Right ventricle myocardium superior (tissue), 1 donor: ENCODE results near the gene MYO1D. TPM values are rescaled to one million over a fixed set of nuclear protein-coding genes. Genes with fewer than 3 reads are reported as not detected.
"Not testable (repeated sequence)": the region's sequence is repeated elsewhere in the genome, so short reads cannot be mapped to it uniquely, and the experiment has no call there.

Experiments used
- ATAC-seq: fragments of 200-7000 bp; cut with Tn5 transposase; one replicate; pipeline ENCODE4 v1.9.1; 2020; ENCODE audit warnings: mild to moderate bottlenecking; ENCODE audit not compliant: poor library complexity
- DNase-seq: peaks from one replicate; pipeline ENCODE4 v3.0.0-alpha.2; 2020
- intact Hi-C: fragments of 100-400 bp; cut with DNase I; formaldehyde crosslinking; loops from one replicate; pipeline ENCODE4 v1.11.2; 2022
- total RNA-seq: library from RNA; stranded (reverse); fragmentation: NEBNext Ultra II Directional; extraction: Animal tissue kit (Norgen Biotek cat#: 25700); gene quantifications from one replicate; pipeline ENCODE4 v1.2.1, GENCODE V29; 2021
- donor health status: DM: no; HTN: yes; CAD: no; lungs with severe emphysema.

MYO1D gene
- total RNA-seq, 1 donor from 2014 or later = 3.8 TPM

DNA sequence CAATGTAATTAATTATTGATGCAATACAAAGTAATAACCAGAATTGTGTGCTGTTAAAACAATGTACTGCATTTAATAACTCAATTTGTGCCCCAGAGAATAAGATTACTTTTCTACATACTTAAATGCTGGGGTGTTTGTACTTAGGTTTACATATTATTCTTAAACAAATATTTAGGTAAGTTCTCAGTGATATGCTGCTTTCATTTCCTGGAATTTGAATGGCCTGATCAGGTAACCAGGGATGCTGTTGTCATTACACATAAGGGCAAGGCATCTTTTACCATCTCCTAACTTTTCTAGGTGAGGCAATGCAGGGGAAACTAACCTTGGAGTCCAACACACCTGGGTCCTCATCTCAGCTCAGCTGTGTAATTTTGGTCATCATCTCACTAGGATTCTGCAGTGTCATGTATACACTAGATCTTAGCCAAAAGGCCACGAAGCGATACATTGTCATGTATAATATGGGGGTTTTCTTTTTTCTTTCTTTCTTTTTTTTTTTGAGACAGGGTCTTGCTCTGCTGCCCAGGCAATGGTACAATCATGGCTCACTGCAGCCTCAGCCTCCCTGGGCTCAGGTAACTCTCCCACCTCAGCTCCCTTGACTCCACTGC is 45.2 kb downstream of the MYO1D start:
- ATAC-seq = no peak
- no peak for DNase-seq
- intact Hi-C loops = no loop called here

DNA sequence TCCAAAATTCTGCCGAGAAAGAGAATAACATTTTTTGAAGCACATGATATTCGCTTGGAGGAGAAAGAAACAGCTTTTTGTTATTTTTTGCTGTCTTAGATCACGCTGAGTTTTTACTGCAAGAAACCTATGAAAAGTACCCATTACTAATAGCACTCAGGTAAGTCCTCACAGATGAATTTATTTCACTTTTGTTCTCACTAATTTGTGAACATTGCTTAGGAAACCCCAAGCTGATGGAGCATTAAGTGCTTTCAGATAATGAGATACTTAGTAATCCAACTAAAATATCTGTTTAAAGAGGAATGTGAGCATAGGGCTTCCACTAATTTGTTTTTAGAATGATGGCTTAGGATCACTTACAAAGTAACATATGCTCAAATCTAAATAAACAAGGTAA is 45.7 kb downstream of the MYO1D start:
- DNase-seq (no peak), ATAC-seq (no peak)
- intact Hi-C loops = no loop called here

DNA sequence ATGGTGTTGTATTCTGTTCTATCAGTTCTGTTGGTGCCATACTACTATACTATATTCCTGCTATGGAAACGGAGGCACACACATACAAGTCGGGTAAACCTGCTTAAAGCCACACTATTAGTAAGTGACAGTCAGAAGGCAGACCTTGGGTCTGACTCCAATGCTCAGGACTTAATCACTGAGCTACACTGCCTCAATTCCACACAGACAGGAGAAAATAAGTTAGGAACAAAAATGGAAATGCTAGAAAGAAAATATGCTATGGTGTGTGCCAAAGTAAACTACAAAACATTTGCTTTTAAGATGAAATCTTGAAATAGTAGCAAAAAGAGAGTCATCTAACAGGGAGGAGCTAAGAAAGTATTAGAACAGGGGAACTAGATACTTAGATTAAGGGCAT is 48.1 kb downstream of the MYO1D start:
- intact Hi-C loops = no loop called here
- no peak for ATAC-seq
- DNase-seq = no peak

DNA sequence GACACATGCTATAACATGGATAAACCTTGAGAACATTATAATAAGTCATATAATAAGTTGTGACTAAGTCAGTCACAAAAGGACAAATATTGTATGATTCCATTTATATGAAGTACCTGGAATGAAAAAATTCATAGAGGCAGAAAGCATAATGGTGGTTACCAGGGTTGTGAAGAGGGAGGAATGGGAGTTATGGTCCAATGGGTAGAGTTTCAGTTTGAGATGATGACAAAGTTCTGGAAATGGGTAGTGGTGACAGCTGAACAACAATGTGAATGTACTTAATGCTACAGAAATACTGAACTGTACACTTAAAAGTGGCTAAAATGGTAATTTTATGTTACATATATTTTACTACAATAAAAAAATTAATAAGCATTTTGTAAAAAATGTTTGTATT is 49.7 kb downstream of the MYO1D start:
- intact Hi-C loops = no loop called here
- DNase-seq (no peak), ATAC-seq (no peak)

DNA sequence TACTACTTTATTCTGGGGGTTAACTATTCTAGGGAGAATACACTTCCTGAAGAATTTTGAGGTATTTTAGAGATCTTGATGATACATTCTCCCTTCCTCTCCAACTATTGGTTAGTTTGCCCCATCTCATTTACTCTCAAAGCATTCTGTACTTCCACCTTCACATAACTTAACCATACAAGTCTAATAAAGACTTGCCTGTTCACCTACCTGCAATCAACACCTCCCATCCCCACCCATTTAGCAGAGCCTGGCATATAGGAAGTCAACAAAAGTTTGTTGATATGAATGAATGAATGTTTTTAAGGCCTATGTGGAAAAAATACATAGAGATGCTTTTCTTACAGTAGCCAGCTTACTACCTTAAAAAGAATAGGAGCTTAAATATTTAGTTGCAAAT is 50.8 kb downstream of the MYO1D start:
- DNase-seq = no peak
- no peak for ATAC-seq
- intact Hi-C loops = no loop called here

DNA sequence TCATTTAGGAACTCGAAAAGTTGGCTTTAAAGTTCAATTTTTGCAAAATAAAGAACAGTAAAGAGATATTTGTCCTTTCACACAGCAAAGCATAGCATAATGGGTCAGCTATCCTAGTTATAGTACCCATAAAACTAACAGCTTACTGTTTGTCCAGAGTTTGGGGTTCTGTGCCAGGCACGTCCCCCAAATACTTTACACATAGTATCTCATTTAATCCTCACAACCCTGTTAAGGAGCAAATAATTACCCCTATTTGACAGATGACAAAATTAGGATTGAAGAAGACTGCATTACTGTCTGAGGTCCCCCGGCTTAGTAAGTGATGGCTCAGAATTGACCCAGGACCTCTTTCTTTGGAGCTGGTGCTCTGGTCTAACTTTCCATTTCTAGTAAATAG is 52.6 kb downstream of the MYO1D start:
- DNase-seq (no peak), ATAC-seq (no peak)
- intact Hi-C loops = no loop called here

DNA sequence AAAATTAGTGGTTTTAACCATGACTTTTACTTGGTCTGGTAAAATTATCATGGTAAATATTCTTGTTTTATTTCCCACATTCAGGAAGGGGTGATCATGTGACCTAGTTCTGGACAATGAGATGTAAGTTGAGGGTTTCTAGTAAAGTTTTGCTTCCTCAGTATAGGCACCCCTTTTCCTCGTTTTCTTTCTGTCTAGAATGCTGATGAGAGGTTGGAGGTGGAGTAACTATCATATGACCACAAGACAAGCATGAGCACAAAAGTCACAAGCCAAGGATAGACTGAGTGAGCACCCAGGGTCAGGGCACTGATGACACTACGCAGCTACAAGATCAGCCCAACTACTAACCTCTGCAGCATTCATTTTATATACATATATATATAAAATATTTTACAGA is 53.9 kb downstream of the MYO1D start:
- intact Hi-C loops = no loop called here
- ATAC-seq (peak; percentile 42), DNase-seq (no peak)

DNA sequence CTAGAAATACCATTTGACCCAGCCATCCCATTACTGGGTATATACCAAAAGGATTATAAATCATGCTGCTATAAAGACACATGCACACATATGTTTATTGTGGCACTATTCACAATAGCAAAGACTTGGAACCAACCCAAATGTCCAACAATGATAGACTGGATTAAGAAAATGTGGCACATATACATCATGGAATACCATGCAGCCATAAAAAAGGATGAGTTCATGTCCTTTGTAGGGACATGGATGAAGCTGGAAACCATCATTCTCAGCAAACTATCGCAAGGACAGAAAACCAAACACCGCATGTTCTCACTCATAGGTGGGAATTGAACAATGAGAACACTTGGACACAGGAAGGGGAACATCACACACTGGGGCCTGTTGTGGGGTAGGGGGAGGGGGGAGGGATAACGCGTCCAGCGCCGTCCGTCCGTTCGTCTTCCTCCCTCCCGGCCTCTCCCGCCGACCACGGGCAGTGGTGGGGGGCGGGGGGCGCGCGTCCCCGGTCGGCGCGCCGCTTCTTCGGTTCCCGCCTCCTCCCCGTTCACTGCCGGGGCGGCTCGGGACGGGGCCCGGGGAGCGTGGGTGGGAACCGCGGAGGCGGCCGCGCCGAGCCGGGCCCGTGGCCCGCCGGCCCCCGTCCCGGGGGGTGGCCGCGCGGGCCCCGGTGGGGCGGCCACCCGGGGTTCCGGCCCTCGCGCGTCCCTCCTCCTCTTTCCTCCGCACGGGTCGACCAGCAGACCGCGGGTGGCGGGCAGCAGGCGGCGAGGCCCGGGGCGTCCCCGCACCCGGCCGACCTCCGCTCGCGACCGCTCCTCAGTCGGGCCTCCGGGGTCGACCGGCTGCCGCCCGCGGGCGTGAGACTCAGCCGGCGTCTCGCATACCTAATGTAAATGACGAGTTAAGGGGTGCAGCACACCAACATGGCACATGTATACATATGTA is 54.7 kb downstream of the MYO1D start:
- intact Hi-C loops = not testable (repeated sequence)
- ATAC-seq = peak; percentile 38
- peak; percentile 49 for DNase-seq

DNA sequence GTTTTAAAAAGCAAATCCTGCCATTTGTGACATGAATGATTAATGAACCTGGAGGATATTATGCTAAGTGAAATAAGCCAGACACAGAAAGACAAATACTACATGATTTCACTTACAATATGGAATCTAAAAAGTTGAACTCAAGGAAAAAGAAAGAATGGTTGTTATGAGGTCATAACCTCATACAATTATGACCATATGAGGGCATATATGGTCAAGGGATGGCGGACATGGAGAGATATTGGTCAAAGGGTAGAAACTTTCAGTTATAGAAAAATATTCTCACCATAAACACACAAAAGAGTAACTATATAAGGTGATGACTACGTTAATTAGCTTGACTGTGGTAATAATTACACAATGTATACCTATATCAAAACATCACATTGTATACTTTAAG is 56.5 kb downstream of the MYO1D start:
- no peak for ATAC-seq
- DNase-seq = no peak

DNA sequence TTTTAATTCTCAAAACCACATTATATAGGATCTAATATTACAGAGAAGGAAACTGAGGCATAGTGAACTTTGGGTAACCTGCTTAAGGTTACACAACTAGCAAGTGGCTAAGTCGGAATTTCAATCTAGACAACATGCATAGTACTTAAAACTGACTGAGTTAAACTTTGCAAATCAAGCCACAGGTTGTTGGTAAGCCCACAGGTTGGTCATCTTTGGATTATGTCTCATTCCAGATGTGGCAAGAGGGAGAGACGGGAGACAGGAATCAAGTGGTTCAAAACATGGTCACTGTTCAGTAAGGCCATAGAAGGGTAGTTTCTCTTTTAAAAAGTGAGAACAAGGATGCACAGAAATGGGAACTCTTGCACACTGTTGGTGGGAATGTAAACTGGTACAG is 57.1 kb downstream of the MYO1D start:
- intact Hi-C loops = no loop called here
- DNase-seq = no peak
- no peak for ATAC-seq

More for the DNA sequence above, 56.5 kb downstream of the MYO1D start:
- intact Hi-C loops = no loop called here

DNA sequence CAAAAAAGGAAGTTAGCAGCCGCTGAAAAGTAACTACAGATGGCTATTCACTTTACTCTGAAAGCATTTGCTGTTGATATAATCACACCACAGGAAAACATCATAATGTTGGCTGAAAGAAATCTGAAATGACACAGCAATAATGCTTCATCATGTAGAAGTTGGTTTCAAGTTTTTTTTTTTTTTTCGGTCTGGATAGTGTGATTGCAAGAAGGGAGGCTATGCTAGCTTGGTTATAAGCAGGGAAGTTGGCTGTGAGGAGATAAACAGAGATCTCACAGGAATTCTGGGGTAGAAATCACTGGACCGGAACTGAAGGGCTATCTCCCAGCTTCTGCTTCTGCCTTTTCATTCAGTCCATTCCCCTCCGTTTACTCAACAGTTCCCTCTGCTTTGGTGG is 57.9 kb downstream of the MYO1D start:
- intact Hi-C loops = no loop called here
- DNase-seq (no peak), ATAC-seq (peak; percentile 63)

DNA sequence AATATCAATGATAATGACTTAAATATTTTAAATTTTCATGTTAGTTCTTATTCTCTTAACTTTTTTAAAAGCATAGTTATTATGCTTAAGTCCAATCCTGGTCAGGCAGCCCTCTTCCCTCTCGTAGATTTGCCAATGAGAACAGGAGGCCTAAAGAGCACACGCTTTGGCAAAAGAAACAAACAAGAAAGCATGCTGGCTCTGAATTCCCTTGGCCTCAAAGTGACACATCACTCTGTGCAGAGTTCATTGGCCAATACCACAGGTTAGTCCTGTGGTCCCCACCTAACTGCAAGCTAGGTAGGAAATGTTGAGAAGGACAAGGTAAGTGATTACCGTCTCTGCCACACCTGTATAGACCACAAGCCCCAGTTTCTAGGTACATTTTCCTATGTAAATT is 61.5 kb downstream of the MYO1D start:
- intact Hi-C loops = no loop called here

DNA sequence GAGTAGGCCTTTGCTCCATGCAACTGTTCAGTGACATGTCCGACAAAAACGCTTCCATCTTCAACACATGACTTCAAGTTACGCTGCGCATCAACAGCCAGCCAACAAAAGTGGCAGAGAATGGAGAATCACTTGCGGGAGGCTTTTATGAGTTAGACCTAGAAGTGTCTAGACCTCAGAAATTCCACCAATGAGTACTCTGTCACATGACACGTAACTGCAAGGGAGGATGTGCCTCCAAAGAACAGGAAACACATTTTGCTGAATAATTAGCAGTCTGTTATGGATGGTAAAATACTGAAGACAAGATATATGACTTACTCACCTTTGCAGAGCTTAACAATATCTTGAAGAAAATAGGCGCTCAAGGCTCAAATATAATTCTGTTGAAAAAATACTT is 62.1 kb downstream of the MYO1D start:
- DNase-seq (no peak), ATAC-seq (no peak)
- intact Hi-C loops = no loop called here

More for the DNA sequence above, 61.5 kb downstream of the MYO1D start:
- DNase-seq (no peak), ATAC-seq (no peak)

DNA sequence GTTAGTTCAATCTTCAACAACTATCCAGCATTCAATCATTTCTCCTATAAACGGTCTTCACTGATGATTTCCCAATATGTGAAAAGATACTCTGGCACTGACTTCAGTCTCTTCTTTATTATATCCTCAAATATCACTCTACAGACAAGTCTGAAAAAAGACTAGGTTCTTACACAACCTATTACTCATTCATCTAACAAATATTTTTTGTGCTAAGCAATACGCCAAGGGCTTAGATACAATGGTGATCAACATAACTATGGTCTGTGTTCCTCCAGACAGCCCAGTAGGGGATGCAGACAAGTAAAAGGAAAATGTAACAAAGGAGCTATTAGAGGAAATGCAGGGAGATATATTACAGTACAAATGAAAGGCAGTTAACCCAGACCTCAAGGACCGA is 63.9 kb downstream of the MYO1D start:
- intact Hi-C loops = no loop called here

DNA sequence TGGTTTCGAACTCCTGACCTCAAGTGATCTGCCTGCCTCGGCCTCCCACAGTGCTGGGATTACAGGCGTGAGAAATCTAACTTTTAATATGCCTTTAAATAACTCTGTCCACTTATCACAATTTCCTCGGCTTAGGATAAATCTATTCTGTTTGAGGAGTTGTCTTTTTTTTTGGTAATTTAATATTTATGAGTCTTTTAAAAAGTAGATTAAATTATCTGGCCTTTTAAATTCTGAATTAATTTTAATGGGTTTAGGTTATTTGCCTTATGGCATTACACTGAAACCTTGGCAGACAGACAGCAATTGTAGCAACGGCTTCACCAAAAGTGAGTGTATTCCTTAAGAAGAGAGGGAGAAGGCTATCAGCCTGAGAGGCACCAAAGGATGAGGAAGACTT is 66.2 kb downstream of the MYO1D start:
- ATAC-seq (no peak), DNase-seq (no peak)
- intact Hi-C loops = no loop called here

More for the DNA sequence above, 63.9 kb downstream of the MYO1D start:
- DNase-seq (no peak), ATAC-seq (no peak)

DNA sequence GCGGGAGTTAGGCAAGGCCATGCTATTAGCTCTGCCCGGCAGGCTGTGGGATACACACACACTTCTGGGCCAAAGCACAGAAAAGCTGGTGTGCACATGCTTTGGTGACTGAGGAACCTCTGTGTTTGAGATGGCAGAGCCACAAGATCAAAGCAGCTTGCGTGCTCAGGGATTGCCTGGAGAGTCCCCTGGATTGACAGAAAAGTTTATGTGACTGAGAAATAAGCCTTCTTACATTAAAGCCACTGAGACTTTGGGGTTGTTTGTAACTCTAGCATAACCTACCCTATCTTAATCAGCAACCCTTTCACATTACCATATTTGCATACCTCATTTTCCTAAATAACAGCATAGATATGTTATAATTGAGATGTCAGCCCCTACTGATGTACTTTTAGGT is 69.3 kb downstream of the MYO1D start:
- intact Hi-C loops = no loop called here
- ATAC-seq = no peak

DNA sequence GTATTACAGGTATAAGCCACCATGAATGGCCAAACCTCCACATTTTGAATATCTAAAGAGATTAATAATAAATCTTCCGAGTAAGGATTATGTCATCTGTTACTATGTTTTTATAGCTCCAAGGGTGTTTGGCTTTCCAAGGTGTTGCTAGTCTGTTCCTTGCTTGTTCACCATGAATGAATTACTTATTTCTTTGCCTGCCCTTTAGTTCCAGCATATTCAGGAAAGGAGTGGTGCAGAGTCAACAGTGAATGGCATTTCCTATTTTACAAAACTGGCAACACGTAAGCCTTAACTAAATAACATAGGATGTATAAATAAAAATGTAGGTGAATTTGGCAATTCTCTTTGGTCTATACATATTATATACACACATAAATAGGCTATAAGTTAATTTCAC is 70.3 kb downstream of the MYO1D start:
- intact Hi-C loops = no loop called here
- ATAC-seq = no peak
- DNase-seq = no peak

More for the DNA sequence above, 69.3 kb downstream of the MYO1D start:
- no peak for DNase-seq

DNA sequence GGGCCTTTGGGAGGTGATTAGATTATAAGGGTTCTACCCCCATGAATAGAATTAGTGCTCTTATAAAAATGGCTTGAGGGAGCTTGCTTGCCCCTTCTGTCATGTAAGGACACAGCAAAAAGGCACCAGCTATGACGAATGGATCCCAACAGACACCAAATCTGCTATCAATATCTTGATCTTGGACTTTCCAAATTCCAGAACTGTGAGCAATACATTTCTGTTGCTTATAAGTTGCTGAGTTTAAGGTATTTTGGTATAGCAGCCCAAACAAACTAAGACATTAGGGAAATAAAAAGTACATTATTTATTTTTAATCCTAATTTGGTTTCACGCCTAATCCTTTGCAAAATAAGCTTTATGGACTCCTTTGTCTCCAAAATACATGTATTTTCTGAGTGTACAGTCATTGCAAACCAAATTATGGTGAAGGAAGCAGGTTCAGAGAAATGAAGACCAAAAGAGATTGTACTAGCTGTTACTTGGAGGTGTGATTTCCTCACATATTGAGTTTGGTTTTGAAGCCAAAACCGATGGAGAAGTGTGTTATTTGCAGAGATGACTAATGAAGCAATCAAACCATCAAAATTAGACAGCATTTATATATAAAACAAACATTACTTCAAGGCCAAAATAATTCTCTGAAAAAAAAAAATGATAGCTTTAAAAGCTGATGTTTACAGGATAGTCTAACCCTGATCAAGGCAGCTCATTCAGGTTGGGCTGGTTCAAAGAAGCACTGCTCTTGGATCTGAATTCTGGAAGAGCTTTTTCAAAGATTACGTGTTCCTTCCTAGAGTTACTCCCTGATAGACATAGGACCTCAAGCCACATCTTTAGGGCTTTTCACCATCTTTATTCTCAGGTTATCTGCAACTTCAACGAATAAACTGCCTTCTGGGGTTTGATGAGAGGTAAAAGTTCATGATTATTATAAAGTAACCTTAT is 71.6 kb downstream of the MYO1D start:
- no peak for DNase-seq
- intact Hi-C loops = no loop called here
- ATAC-seq = no peak

DNA sequence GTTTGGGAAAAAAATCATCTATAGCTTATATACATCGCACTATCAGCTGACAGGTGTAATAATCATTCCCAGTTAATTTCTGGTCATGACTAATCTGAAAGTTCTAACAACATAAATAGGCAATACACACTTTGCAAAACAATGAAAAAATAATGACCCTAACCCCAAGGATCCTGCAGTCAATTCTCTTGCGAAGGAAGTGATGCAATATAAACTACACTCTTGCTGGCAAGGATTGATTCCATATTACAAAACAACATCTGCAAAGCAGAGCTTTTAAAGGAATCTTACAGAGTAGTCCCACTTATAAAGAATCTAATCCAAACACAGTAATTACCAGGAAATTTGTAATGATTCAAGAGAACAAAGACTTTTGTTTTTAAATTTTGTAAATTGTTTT is 73.4 kb downstream of the MYO1D start:
- ATAC-seq (no peak), DNase-seq (no peak)
- intact Hi-C loops = no loop called here
